Glutamatergic neuron (in vitro differentiated cells): ENCODE results near the gene VTCN1. TPM values are rescaled to one million over a fixed set of nuclear protein-coding genes. Genes with fewer than 3 reads are reported as not detected.

ENCODE experiments used
- DNase-seq: peaks from one replicate; pipeline ENCODE4 v3.0.0; 2022
- H3K27ac Mint-ChIP-seq: one replicate; pipeline ENCODE4 v1.8.0; 2020; ENCODE audit warnings: mild to moderate bottlenecking, mixed read lengths, inconsistent platforms; ENCODE audit not compliant: unreplicated experiment
- H3K27me3 Mint-ChIP-seq: one replicate; pipeline ENCODE4 v1.8.0; 2020; ENCODE audit warnings: mild to moderate bottlenecking, moderate library complexity, mixed read lengths, inconsistent platforms; ENCODE audit not compliant: unreplicated experiment
- H3K36me3 Mint-ChIP-seq: one replicate; pipeline ENCODE4 v1.8.0; 2020; ENCODE audit warnings: mild to moderate bottlenecking, mixed read lengths, inconsistent platforms; ENCODE audit not compliant: unreplicated experiment
- H3K4me1 Mint-ChIP-seq: one replicate; pipeline ENCODE4 v1.8.0; 2020; ENCODE audit warnings: mild to moderate bottlenecking, low read depth, mixed read lengths, inconsistent platforms; ENCODE audit not compliant: unreplicated experiment
- H3K4me3 Mint-ChIP-seq: one replicate; pipeline ENCODE4 v1.8.0; 2020; ENCODE audit warnings: mild to moderate bottlenecking, mixed read lengths, inconsistent platforms; ENCODE audit not compliant: unreplicated experiment
- H3K9me3 Mint-ChIP-seq: one replicate; pipeline ENCODE4 v1.8.0; 2020; ENCODE audit warnings: mild to moderate bottlenecking, moderate library complexity, mixed read lengths, inconsistent platforms; ENCODE audit not compliant: unreplicated experiment
- total RNA-seq: library from RNA; stranded (reverse); fragmentation: NEBNext Ultra II Directional; extraction: Animal tissue kit (Norgen Biotek cat#: 25700); gene quantifications from one replicate; pipeline ENCODE4 v1.2.1, GENCODE V29; 2021; ENCODE audit not compliant: unreplicated experiment
- TF ChIP-seq, protein P1 (sequence below): fragments of 200-600 bp; sonication (generic); IDR thresholded peaks from one replicate; pipeline ENCODE4 v1.5.0; 2021; ENCODE audit not compliant: partially characterized antibody, unreplicated experiment

VTCN1 gene
- total RNA-seq, 1 donor from 2014 or later, result not detected

DNA sequence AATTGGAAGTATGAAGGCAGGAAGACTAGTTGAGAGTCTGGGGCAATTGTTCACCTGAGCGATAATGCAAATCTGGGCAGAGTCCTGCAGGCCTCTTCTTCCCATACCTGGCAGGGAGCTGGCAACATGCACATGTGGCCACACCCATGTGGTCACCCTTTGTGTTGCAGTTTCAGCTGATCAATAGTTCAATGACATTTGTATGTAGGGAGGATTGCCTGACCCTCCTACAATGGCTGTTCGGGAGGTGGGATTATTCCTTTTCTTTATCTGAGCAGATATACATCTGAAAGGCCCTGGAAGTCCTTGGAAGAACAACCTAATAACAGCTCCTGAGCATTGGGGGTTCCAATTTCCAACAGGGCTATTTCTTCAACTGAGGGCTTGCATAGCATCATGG is 74.0 kb downstream of the VTCN1 start:
- H3K4me1 Mint-ChIP-seq, result peaks cover 6% of the 10 kb centered on the region
- TF ChIP-seq, protein P1, sequence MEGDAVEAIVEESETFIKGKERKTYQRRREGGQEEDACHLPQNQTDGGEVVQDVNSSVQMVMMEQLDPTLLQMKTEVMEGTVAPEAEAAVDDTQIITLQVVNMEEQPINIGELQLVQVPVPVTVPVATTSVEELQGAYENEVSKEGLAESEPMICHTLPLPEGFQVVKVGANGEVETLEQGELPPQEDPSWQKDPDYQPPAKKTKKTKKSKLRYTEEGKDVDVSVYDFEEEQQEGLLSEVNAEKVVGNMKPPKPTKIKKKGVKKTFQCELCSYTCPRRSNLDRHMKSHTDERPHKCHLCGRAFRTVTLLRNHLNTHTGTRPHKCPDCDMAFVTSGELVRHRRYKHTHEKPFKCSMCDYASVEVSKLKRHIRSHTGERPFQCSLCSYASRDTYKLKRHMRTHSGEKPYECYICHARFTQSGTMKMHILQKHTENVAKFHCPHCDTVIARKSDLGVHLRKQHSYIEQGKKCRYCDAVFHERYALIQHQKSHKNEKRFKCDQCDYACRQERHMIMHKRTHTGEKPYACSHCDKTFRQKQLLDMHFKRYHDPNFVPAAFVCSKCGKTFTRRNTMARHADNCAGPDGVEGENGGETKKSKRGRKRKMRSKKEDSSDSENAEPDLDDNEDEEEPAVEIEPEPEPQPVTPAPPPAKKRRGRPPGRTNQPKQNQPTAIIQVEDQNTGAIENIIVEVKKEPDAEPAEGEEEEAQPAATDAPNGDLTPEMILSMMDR, result no peak
- H3K36me3 Mint-ChIP-seq, result no peaks in the 10 kb centered on the region
- no peak overlapping the region for H3K27ac Mint-ChIP-seq
- H3K27me3 Mint-ChIP-seq, result peaks cover 1% of the 10 kb centered on the region
- no peak for DNase-seq
- peaks cover 2% of the 10 kb centered on the region for H3K9me3 Mint-ChIP-seq
- H3K4me3 Mint-ChIP-seq, result no peak overlapping the region

DNA sequence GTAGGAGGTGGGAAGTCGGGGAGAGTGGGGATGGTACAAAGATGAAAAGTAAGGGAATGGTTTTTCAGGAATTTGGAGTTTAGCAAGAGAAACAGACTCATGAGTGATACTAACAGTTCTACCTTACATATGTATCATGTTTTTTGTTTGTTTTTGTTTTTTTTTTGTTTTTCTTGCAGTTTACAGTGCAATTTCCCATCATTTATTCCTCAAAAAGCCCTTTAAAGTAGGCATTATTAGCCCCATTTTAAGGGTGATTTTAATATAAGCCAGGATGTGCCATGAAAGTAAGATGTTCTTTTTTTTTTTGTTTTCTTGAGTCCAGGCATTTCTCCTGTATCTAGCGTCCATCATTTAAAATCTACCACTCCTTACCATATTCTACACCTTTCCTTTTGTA is 75.4 kb downstream of the VTCN1 start:
- Mint-ChIP-seq H3K4me3 (no peak overlapping the region), H3K4me1 (peaks cover 6% of the 10 kb centered on the region), H3K36me3 (no peaks in the 10 kb centered on the region), H3K27ac (no peak overlapping the region), H3K27me3 (peaks cover 1% of the 10 kb centered on the region), H3K9me3 (peaks cover 2% of the 10 kb centered on the region)
- DNase-seq, result no peak
- TF ChIP-seq, protein P1, result no peak

DNA sequence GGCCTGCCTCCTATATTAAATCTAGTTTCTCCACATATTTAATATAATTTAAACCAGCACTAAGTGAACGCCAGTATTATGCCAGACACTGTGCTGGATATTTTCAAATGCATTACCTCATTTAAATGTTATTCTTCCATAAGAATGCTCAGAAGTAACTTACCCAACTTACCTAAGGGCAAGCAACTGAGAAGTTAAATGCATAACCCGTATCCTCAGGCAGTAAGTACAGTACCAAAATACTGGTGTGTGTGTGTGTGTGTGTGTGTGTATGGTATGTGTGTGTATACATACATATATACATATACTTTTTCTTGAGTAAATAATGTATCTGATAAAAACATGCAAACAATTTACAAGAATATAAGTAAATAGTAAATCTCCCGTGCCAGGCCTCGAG is 80.2 kb downstream of the VTCN1 start:
- Mint-ChIP-seq H3K9me3 (peaks cover 2% of the 10 kb centered on the region), H3K27me3 (peaks cover 1% of the 10 kb centered on the region), H3K36me3 (no peaks in the 10 kb centered on the region), H3K4me1 (peaks cover 9% of the 10 kb centered on the region), H3K4me3 (no peak overlapping the region), H3K27ac (no peak overlapping the region)
- DNase-seq, result no peak
- TF ChIP-seq, protein P1, result no peak

DNA sequence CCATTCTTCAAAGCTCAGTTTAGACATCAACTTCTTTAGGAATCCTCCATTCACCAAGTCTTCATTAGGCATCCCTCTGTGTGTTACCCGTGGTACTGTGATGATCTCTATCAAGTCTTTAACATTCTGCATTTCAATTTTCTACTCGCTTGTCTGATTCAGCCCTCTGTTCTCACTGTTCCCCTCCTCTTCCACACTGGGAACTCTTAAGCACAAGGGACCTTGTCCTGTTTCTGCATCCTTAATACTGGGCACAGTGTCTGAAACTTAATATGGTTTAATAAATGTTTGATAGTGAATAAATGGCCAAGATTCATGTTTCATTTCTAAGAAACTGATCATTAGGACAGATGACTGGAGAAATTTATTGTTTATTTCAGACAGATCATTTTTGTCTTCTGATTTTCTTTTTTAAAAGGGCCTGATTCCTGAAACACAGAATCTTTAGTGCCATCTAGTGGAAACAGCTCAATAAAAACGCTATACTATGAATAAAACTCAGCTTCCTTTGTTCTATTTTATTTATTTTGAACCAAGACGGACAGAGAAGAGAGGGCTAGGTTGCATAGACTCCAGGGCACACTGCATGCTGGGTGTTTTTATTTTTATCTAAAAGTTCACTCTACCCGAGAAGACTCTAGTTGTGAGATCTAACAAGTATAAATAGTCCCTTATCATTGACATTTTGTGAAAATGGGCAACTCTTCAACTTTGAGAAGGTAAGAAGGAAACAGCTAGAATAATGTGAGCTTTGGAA is 82.2 kb downstream of the VTCN1 start:
- H3K27me3 Mint-ChIP-seq, result no peaks in the 10 kb centered on the region
- no peaks in the 10 kb centered on the region for H3K36me3 Mint-ChIP-seq
- H3K9me3 Mint-ChIP-seq, result peaks cover 2% of the 10 kb centered on the region
- peaks cover 6% of the 10 kb centered on the region for H3K4me1 Mint-ChIP-seq
- DNase-seq, result no peak
- TF ChIP-seq, protein P1, result peak; percentile 42
- H3K4me3 Mint-ChIP-seq, result no peak overlapping the region
- H3K27ac Mint-ChIP-seq, result peak overlapping the region; percentile 30

DNA sequence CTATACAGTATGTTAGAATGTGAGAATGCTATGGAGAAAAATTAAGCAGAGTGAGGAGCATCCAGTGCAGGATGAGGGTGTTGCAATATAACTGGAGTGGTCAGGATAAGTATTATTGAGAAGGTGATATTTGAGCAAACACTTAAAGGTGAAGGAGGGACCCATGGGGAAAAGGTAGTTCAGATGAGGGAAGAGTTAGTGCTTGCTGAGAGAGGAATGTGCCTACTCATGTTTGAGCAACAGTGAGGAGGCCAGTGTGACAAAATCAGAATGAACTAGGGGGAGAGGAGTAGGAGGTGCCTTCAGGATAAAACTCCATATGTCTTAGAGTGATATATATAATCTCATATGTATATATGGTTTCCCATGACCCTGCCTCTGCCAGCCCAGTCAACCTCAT is 82.9 kb downstream of the VTCN1 start:
- Mint-ChIP-seq H3K9me3 (peaks cover 4% of the 10 kb centered on the region), H3K4me1 (peaks cover 6% of the 10 kb centered on the region), H3K4me3 (no peak overlapping the region), H3K36me3 (no peaks in the 10 kb centered on the region), H3K27me3 (no peaks in the 10 kb centered on the region), H3K27ac (no peak overlapping the region)
- TF ChIP-seq, protein P1, result no peak
- DNase-seq, result no peak
